NCI-H510A (cell line): ENCODE data around the gene ZBTB7C.

Experiments used
- DNase-seq: peaks from one replicate; lab custom pipeline; 2025; lab: John Stamatoyannopoulos, UW

Gene ZBTB7C

DNA sequence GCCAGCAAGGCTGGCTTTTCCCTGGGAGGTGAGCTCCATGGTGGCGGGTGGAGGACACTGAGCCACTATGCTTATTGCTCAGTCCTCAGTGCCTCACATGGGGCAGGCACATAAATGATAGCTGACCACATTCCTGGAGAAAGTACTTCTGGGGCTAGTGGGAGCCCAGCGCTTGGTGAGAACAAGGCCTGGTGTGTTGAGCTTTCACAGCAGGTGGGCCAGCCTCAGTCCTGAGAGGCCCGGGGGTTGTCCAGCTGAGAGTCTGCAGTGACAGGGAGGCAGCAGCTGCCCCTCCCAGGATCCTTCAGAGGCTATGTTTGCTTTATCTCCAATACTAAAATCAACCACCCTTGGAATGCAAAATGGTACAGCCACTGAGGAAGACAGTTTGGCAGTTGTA, 217.7 kb downstream of the ZBTB7C start:
- peak; percentile 47 for DNase-seq

DNA sequence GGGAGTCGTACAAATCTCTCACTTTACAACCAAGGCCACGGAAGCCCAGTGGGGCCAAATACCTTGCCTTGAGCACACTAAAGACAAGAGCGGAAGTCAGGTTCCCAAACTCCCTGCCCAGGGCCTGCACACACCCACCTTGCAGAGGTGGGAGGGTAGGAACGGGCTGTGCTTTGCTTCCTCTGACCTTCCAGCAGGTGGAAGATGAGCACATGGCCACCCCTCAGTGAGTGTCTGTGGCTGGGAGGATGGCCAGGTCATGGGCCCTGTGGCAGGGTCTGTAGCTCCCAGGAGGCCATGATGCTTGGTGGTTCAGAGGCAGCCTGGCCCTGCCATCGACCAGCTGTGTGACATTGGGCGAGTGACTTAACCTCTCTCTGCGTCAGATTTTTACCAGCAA, 218.2 kb downstream of the ZBTB7C start:
- DNase-seq = no peak

DNA sequence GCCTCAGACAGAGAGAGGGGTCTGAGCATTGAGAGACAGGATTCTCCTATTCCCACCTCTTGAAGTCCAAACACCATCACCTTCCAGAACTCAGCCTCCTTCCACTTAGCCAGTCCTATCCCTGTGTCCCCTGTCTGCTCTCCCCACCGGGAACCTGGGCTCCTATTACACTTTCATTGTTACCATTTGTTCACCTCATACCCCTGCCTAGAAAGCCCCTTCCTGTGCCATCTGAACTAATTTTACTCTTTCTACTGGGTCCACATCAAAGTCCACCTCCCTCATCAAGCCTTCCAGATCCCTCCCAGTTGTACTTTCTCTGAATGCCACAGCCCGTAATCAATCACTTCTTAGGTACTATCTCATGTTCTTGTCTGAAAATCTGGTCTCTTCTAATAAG, 220.6 kb downstream of the ZBTB7C start:
- DNase-seq = no peak

GRCh38 chr18:48186861-48187260, 222.3 kb downstream of the ZBTB7C start:
- no peak for DNase-seq

DNA sequence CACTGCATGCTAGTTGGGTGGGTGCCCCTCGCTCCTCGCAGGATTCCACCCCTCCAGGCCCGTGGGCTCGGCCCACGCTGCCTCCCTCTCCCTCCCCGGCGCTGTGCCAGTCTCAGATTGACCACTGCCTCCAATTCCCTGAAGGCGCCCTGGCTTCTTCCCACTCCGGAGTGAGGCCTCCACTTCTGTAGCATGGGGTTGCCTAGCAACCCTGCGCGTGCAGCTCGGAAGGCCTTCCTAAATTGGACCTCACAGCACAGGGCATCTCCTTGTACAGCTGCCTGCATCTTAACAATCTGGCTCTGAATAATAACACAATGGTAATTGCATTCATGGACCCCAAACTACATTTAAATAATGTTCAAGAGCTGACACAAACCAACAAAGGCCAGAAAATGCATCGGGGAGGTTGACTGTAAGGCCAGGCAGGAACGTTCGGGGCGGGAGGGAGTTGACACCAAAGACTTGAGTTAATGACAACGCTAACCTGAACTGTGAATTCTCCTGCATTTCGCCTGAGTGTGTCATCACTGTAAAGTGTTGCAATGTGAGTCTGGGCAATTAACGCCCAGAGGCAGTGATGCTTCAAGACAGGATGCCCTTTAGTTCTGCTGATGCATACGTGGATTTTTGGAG, 222.9 kb downstream of the ZBTB7C start:
- DNase-seq = no peak

DNA sequence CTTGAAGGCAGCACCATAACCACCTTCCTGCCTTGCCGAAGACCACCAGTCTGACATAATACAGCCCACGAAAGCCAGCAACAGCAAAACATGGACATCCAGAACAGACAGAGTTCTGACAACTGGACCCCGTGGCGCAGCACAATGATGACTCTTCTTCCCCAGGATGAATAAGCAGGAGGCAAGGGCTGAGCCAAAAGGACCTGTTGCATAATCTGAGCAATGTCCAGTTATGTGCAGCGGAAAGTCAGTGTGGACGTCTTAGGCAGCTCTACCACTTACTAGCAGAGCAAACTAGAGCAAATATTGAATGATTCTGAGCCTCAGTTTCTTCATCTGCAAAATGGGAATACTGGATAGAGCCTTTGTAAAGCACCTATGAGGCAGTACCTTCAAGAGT, 225.1 kb downstream of the ZBTB7C start:
- DNase-seq = no peak

GRCh38 chr18:48183613-48184012, 225.6 kb downstream of the ZBTB7C start:
- DNase-seq = no peak

GRCh38 chr18:48182779-48183178, 226.4 kb downstream of the ZBTB7C start:
- DNase-seq = no peak

DNA sequence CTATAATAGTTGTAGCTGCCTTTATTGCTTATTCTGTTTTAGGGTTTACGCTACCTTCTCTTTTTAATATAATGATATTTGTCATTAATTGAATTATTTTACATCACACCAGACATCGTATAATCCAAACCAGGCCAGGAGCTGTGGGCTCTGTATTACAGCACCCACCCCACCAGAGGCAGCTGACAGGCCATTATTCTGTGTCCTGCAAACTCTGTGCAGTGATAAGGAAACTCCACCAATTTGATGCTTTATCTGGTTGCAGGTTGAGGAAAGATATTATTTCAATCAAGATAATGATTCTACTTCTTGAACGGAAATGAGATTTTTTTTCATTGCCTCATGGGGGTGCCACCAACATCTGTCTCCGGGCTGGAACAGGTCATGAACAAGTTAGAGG, 227.3 kb downstream of the ZBTB7C start:
- no peak for DNase-seq

DNA sequence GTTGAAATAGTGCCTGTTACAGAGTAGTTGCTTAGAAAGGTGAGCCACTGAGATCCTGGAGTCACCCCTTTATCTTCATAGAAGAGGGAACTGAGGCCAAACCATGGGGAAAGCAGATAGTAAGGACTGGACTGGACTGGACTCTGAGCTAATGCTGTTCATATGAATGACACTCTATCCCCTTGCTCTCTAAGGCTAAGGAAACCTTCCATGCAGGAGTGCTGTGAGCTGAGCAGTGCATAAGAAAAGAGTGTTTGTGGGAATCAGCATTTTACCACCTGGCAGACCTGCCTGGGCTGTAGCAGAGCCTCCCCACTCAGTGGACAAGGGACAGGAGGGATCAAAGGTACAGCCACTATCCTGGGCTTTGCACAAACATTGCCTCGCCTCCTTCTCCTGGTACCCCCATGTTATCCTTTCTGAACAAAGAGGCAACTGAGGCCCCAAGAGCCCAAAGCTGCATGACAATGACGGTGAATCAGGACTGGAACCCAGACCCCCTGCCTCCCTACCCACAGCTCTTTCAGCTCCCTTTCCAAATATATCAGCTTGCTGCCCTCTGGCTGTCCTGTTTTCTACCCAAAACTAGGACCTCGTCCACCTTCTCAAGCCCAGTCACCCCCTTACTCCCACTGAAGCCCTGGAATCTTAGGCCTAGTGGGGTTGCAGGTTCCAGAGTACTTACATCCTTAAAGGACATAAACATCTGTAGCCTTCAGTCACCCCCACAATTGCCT, 227.9 kb downstream of the ZBTB7C start:
- DNase-seq = no peak

- DNase-seq = no peak
Observed at GRCh38 chr18:48179666-48180065, 229.5 kb downstream of the ZBTB7C start.

DNA sequence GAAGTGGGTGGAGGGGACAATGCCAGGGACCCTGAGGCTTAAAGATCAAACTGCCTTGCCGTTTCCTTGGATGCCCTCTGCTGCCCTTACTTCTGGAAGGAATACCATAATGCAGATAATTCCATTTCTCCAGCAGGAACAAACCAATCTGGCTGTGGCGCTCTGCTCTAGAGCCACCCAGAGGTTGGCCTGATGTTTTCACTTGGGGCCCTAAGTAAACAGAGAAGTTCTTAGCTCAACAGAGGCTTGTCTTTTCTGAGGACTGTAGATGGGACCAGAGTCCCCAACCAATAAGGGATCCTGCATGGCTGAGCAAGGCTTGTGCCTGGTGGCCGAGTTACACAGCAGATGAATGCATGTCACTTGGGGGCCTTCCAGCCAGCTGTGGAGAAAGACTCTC, 230.2 kb downstream of the ZBTB7C start:
- DNase-seq = no peak

- no peak for DNase-seq
Observed at GRCh38 chr18:48176909-48177308, 232.3 kb downstream of the ZBTB7C start.

DNA sequence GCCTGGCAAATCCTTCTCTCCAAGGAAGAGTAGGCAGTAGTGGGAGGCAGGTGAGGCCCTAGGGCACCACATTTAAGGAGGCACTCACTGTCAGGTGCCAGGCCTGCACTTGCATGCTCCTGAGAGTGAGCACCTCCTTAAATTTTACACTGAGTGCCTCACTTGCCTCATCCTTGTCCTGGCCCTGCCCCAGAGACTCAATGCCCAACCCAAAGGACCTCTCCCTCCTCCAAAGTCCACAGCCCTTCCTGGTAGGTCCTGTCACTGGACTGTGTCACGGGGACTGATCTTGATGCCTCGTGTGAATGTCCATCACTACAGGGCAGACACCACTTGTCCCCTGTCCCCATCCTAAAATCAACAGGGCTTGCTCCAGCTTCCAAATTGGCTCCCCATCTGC, 235.6 kb downstream of the ZBTB7C start:
- DNase-seq = no peak

GRCh38 chr18:48172226-48173006, 236.8 kb downstream of the ZBTB7C start:
- no peak for DNase-seq

- DNase-seq = no peak
Observed at GRCh38 chr18:48171490-48172188, 237.5 kb downstream of the ZBTB7C start.

- DNase-seq = no peak
Observed at GRCh38 chr18:48170651-48171050, 238.5 kb downstream of the ZBTB7C start.

DNA sequence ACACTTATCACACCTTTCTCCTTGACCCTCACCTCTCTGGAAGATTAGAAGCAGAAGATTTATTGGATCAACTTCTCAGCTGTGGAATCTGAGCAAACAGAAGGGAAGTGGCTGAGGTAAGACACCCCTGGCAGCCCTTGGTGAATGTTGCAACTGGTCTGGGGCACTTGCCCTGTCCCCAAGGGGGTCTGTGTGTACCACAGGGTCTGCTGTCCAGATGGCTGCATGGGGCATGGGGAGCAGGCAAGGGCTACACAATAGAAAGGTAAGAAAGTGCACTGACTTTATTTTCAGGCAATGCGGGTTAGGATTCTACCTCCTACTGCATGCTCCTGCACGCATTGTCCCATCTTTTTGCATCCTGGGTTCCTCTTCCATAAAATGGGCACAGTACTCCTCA, 240.3 kb downstream of the ZBTB7C start:
- DNase-seq = no peak

DNA sequence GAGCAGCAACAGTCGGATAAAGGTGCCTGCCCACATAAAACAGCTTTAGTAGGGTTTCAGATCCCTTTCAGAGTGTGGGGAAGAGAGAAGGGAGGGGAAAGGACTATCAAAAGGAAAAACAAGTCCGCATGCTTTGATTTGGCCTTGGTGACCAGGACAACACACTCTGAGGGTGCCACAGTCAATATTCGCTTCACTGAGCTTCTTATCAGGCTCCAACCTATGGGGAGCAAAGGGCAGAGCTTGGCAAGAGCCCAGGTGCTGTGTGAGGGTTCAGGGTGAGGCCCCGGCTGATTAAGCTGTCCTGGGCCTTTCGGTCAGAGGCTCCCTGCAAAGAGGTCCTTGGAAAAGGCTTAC, 241.3 kb downstream of the ZBTB7C start:
- DNase-seq = no peak

GRCh38 chr18:48166336-48166875, 242.8 kb downstream of the ZBTB7C start:
- DNase-seq = no peak

DNA sequence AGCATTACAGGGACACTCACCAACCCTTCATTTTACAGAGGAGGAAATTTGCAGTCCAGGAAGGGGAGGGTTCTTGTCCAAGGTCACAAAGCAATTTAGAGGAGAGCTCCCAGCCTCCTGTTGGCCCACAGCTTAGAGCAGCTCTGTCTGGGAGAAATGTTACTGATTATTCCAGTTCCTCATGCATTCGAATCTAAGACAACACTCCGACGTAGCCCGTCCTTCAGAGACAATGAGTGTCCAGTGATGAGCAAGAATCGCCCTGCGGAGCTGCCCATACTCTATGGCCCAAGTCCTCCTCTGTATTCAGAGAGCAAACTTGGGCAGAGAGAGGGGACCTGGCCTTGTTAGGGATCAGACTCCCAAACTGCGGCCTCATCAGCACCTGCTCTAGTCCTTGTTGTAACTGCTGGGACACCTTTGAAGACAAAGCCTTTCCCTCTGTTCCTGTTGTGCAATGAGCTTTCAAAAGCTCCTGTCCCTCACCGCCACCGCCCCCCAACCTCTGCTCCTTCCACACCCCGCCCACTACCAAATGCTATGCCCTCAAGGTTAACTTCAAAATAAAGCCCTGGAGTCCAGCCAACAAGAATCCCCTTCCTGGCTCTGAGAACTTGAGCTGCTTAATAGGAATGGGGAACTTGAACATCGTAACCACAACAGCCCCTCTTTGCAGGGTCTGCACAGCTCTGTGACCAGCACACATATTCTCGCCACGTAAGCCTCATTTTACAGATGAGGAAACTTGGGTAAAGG, 243.9 kb downstream of the ZBTB7C start:
- no peak for DNase-seq

DNA sequence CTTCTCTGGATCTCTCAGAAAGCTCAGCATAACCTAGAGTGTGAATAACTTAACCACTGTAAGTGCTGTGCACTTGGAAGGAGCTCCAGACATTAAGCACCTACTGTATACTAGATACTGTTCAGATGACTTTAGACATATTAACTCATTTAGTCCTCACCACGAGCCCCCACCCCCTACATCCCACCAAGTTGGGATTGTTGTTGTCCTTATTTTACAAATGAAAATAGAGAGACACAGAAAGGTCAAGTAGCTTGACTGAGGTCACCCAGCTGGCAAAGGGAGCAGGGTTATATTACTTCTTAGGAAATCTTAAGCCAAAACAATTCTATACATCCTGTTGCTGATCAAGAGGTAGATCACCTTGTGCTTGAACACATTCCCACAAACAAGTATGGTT, 244.5 kb downstream of the ZBTB7C start:
- DNase-seq = no peak
